SHP77 (cell line): ENCODE results near the gene ZNF618.

ENCODE experiments used
- DNase-seq, 2 experiments: peaks; one replicate each; lab custom pipeline; 2025; lab: John Stamatoyannopoulos, UW

Gene ZNF618

GRCh38 chr9:113882636-113883164 lies 6.6 kb downstream of the ZNF618 start:
- no peak for DNase-seq

GRCh38 chr9:113885183-113886025 lies 9.3 kb downstream of the ZNF618 start:
- DNase-seq = no peak

GRCh38 chr9:113886026-113886369 lies 9.9 kb downstream of the ZNF618 start:
- no peak for DNase-seq

- no peak for DNase-seq
These were observed 10.4 kb downstream of the ZNF618 start for GRCh38 chr9:113886466-113886865.

- no peak for DNase-seq
These were observed 10.8 kb downstream of the ZNF618 start for GRCh38 chr9:113886933-113887332.

- DNase-seq = no peak
These were observed 11.3 kb downstream of the ZNF618 start for GRCh38 chr9:113887436-113887835.

DNA sequence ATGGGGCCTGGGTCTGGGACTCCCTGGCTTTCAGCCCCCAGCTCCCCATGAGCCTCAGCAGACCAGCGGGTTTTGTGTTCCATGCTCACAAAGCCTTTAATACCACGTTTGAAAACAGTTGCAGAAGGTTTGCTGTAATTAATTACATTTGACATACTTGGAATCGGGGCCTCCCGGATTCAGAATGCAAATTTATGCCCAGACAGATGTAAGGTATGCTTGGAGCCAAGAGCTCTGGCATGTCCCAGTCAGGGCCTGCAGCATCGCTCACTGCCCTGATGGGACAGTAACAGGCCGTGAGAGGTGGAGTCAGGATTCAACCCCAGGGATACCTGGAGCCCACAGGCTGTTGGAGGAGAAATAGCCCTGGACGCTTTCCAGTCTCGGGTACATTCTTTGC lies 12.2 kb downstream of the ZNF618 start:
- no peak for DNase-seq

DNA sequence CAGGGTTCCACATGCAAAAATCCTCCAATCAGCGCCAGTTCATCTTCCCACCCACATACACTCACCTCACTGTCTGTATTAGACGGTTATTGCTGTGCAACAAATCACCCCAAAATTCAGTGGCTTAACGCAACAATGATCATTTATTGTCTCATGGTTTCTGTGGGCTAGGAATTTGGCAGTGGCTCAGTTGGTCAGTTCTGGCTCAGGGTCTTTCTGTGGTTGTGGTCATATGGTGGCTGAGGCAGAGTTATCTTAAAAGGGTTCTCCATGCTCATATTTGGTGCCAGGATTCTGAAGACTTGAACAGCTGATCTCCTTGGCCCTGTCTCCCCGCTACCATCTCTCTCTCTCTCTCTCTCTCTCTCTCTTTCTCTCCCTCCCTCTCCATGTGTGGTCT lies 12.9 kb downstream of the ZNF618 start:
- DNase-seq = no peak

GRCh38 chr9:113890704-113891103 lies 14.6 kb downstream of the ZNF618 start:
- no peak for DNase-seq

DNA sequence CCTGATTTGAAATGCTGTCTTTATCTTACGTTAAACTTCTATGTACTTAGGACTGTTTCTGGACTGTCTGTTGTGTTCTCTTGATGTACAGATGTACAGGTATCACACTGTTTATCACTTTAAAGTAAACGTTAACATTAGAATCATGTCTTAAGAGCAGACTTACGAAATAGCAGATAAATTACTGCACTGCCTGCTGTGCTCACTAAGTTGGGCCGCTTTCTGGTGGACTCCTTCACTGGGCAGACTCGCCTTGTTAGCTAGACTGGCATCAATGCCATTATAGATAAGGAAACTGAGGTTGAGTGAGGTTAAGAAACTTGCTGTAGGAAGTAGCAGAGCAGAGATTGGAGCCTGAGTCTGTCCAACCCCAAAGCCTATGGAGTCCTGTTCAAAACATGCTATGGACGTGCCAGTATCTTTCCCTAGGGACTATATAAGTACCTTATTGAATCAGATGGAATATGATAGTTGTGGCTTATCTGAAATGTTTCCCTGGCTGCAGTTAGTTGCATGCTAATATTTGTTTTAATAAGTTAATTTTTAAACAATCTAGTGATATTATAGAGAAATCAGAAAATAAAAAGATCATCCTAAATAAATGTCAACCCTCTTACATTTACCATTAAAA lies 16.9 kb downstream of the ZNF618 start:
- DNase-seq = no peak

- DNase-seq = no peak
These were observed 18.1 kb downstream of the ZNF618 start for GRCh38 chr9:113894166-113894565.

GRCh38 chr9:113895526-113895925 lies 19.4 kb downstream of the ZNF618 start:
- DNase-seq = no peak

- no peak for DNase-seq
These were observed 20.6 kb downstream of the ZNF618 start for GRCh38 chr9:113896713-113897112.

DNA sequence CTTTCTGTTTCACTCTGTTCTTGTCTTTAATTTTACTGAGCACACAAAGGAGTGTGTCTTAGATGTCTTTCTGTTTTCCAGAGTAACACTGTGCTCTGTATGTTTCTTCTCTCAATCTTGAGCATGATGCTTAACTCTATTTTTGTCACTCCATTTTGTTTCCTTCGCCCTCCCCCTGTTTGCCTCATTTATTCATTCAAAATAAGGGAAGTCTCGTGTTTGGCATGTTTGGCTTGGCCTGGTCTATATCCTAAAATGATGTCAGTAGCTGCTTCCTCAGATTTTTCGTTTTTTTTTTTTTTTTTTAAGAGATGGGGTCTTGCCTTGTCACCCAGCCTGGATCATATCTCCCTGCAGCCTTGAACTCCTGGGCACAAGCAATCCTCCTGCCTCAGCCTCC lies 22.0 kb downstream of the ZNF618 start:
- DNase-seq = no peak

GRCh38 chr9:113898596-113898995 lies 22.5 kb downstream of the ZNF618 start:
- no peak for DNase-seq

DNA sequence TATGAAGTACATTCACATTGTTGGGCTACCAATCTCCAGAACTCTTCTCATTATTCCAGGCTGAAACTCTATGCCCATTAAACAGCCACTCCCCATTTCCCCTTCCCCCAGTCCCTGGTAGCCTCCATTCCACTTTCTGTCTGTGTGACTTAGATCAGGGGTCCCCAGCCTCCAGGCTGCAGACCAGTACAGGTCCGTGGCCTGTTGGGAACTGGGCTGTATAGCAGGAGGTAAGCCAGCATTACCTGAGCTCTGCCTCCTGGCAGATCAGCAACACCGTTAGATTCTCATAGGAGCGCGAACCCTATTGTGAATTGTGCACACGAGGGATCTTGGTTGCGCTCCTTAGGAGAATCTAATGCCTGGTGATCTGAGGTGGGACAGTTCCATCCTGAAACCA lies 23.1 kb downstream of the ZNF618 start:
- no peak for DNase-seq

DNA sequence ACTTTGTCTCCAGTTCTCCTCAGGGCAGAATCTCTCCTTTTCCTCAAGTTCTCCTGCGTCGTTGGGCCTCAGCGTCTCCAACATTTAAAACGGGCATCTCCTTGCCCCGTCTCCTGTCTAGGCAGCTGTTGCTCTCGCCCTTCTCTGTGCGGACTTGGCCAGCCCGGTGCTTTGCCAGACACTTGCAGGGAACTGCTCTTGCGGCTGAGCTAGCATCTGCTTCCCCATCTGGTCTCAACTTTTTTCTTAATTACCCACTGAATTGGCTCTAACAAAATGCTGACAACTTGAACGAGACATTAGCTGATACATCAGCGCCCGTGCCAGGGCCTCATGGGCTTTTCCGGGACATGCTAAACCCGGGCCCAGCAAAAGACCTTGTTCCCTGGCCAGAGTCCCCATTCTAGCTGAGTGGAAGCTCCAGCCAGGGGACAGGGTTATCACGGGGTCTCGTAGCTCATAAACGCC lies 25.1 kb downstream of the ZNF618 start:
- DNase-seq = no peak

GRCh38 chr9:113903514-113904077 lies 27.5 kb downstream of the ZNF618 start:
- DNase-seq = no peak

GRCh38 chr9:113906411-113907110 lies 30.5 kb downstream of the ZNF618 start:
- no peak for DNase-seq

- DNase-seq = no peak
These were observed 31.2 kb downstream of the ZNF618 start for GRCh38 chr9:113907282-113907681.

DNA sequence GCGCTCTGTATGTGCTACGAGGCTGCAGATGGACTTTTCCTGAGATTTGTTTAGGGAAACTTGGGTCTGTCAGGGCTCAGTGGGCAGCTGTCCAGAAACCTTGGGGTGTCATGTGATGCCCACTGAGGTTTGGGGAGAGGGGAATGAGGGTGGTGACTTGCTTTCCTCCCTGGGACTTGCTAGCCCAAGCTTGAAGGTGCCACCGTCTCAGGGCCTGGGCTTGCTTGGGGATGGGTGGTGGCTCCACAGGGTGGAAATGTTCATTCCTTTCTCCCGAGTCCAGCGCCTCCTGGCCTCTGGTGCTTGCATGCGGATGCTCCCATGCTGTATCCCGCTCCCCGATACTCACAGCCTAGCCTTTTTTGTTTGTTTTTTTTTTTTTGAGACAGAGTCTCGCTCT lies 33.3 kb downstream of the ZNF618 start:
- DNase-seq = no peak

GRCh38 chr9:113910036-113910639 lies 34.0 kb downstream of the ZNF618 start:
- peak; percentile 81 to 90 for DNase-seq
